HG03575 (cell line): Measurements from ENCODE around the gene CWC27.

Experiments
- ATAC-seq: cut with Tn5 transposase; IDR thresholded peaks from one replicate; pipeline ENCODE4 v1.9.1; 2021; ENCODE audit not compliant: unreplicated experiment, insufficient number of reproducible peaks, low FRiP score; ENCODE audit errors: extremely low read depth

Gene CWC27

DNA sequence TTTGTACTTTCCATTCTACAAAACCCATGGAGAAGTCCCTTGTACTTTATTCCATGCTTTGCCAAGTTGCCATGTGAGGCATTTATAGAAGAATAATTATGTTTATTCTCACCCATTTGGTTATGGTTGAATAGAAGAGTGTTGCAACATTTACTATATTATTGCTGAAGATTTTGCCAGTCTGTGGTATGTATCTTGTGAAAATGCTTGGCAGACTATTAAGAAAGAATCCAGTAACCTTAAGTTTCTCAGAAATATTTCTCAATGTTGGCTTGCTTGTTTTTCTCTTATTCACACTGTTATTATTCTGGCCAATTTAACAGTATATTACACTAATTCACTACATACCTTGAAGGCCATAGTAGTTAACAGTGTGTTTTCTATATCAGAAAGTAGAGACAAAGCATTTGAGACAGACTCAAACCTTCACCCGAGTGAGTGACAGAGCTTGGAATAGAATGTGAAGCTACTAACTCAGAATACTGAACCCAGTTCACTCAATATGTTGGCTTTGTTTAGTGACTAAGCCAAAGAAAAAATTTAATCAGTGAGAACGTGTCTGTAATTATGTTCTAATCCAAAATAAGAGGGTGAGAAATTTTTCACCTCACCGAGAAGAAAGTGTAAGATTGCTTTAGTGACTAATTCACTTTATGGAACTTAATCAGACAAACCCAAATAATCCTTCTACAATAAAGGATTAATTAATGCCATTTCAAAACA, 184.4 kb downstream of the CWC27 start:
- no peak for ATAC-seq

DNA sequence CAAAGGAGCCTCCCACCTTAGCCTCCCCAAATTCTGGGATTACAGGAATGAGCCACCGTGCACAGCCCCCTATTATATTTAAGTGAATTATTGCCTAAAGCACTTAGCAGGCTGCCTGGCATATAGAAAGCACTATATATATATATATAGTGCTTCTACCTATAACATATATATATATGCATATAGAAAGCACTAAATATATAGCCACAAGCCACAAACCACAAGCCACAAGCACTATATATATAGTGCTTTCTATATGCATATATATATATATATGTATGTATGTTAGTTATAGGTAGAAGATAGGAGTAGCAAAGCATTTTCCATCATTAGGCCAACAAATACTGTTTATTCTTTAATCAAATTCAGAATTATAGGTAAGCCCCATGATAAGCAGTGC, 185.8 kb downstream of the CWC27 start:
- no peak for ATAC-seq

DNA sequence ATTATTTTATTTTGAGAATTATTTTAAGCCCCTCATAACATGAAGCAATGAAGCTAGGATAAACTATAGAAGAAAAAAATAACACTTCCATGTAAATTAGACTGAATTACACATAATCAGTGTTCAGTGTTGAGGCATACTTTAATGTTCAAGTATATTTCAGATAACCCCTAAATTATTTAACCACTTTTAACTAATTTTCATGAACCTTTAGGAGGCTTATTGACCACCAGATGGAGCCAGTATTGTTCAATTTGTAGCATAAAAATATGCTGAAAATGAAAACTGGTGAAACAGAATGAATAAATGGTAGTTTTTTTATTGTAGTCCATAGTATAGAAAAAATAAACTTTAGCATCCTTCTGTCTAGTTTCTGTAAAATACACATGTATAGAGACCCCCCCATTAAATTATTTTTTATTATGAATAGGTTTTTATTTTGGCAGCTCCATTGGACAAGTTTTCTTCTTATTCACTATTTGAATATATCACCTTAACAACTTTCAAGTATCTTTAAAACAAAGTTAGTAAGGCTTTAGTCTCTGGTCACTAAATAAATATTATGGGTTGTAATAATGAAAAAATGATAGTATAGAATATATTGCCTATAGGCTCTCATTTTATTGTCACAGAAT, 190.1 kb downstream of the CWC27 start:
- no peak for ATAC-seq

DNA sequence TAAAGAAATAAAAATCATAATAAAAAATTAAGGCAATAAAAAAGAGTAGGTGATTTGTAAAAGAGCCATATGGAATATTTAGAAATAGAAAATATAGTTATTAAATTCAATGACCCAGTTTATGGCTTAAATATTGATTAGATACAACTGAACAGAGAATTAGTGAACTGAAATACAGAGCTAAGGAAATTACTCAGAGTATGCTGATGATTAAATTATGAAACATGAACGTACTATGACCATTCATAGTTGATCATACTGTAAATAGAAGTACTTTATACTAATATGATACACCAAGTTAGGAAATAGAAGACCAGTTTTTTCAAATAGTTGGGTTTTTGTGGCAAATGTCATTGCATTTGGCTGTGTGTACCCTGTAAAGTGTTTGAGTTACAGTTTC, 194.5 kb downstream of the CWC27 start:
- no peak for ATAC-seq

DNA sequence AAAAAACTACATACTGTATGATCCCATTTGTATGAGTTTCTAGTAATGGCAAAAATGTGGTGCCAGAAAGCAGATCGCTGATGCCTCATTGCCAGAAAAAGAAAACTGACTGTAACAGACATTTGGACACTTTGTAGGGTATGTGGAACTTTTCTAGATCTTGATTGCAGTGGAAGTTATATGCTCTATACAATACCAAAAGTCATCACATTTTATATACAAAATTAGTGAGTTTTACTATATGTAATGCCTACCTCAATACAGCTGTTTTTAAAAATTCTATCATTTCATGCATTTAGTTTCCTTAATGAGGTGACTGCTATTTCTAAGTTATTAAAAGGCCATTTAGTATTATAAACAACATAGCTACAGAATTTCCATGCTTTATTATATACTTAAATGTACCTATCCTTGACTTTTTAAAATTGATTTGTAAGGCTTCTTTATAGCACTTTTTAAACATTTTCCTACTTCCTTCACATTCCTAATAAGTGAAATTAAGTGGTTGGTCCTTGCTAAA, 199.9 kb downstream of the CWC27 start:
- ATAC-seq: no peak

DNA sequence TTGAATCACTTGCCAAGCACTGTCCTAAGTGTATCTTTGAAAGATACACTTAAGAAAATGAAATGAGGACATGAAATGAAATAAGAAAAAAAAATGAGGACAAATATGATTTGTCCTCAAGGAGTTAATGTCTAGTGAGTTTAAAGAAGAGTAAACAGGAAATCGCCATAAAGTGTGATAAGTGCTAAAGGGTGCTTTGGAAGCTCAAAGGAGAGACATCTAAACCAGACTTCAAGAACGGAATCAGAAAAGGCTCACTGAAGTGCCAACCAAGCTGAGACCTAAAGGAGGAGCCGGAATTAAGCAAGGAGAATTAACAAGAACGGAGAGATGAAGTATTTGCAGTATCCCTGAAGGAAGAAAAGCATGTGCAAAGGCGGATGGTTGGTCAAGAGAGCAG, 200.8 kb downstream of the CWC27 start:
- no peak for ATAC-seq

DNA sequence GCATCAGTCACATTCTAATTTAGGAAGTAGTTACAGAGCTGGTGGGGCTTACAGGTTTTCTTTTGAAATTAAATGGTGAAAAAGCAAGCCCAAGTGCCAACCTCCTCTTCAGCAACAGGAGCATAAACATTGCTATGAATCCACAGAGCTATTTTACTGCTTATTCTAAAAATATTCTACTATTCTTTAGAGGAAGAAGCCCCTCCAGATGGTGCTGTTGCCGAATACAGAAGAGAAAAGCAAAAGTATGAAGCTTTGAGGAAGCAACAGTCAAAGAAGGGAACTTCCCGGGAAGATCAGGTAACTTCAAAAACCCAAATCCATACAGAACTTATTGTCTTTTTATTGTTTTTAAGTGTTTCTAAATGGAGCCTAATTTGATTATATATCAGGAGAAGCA, 202.8 kb downstream of the CWC27 start:
- no peak for ATAC-seq

DNA sequence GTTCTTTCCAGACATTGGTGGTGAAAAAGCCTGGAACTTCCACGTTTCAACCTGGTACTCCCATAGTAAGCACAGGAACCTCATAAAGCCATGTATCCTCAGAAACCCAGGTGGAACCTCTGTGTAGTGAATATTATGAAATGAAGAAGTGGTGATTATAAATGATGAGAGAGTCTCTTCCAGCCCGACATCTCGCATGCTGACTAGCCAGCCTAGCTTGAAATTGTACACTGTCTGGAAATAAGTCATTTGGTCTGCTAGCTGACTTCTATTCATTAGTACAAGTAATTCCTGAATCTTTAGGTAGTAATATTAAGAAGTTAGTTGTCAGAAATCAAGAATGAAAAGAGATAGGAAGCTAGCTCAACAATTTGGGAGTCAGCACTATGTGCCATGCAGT, 203.3 kb downstream of the CWC27 start:
- no peak for ATAC-seq

DNA sequence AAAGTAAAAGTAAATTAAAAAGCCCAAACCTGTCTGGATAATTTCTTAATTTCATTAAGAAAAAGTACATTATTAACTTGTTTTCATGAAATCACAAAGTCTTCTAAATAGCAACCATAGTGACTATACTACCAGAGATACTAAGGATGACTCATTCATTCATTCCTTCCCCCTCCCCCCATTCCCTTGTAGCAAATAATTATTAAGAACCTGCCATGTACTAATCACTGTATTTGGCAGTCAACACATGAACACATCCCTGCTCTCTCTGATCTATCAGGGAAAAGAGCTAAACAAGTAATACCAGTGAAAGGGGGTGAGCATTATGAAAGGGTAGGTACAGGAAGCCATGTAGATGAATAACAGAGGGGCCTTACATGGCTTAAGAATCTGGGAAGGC, 203.9 kb downstream of the CWC27 start:
- no peak for ATAC-seq

DNA sequence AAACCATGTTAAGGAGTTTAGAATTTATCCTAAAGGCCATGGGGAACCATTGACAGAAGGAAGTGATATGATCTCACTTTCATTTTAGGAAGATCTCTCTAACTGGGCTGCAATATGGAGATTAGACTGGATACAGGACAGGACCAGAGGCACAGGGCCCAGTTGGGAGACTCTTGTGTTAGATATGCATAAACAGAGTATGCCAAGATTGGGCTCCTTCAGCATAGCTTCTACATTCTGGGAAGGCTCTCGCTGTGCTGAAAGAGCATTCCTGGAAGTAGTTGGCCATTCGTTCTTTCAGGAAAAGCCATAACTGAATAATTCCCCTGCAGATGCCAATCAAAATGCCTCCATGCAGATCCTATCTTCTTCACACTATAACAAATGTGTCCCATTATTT, 204.5 kb downstream of the CWC27 start:
- no peak for ATAC-seq

DNA sequence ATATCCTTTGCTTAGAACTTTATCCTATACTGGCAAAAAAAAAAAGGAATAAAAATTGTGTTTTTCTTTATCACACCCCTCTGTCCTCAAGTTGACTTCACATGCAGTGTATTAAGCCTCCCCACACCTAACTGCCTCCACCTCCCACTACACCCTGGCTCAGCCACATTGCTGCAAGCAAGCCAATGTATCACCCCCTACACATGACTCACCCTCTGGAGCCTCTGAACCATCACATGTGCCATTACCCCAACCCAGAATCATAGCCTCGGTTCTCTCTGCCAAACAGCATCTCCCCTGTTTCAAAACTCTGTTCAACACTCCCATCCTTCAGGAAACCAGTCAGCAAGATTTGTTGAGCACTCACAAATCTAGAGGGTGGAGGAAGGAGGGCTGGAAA, 209.0 kb downstream of the CWC27 start:
- no peak for ATAC-seq

DNA sequence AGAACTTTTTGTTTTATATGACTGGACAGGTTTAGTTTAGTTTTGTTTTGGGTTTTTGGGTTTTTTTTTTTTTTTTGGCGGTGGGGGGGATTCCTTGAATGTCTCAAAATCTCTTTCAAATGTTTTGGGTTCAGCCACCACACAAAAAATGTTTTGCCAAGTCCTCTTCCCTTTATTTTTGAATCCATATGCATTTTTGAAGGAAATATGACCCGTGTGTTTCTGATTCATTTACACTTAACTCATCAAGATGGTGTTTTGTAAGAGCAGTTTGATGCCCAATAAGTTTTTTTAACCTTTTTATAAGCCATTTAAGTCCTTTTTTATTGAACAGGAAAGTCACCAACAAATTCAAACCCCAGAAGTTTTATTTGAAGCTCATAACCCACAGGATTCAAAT, 209.8 kb downstream of the CWC27 start:
- ATAC-seq: no peak

DNA sequence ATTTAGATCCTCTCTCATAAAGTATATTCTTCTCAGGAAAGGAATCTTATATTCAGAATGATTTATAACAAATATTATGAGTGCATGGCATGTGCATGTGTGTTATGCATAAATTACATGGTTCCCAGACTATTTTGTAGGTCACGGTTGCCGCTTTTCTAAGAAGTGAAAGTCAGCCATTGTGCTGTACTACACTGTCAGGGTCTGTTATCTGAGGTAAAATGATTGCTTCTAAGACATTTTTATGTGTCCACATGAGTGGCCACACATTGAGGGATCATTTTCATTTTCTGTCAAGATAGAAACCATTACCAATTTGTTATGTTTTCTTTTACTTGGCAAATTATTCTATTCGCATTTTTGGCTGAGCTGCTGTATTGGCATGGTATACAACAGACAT, 210.8 kb downstream of the CWC27 start:
- no peak for ATAC-seq

DNA sequence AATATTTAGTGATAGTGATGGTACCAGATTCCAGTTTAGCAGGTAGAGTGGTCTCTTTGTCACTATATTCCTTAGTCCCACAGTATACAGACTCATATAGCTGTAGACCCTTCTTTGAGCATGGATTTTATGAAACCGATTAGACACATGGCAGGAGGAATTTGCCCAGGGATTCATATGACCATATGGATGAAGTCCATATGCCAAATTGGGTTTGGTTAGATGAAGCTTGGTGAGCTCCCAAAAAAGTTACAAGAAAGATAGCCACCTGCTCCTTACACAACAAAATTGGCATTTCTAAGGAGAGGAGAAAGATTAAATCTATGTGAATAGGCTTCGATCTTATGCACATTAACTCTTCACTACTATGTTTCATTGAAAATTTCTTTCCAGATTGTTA, 211.4 kb downstream of the CWC27 start:
- no peak for ATAC-seq

DNA sequence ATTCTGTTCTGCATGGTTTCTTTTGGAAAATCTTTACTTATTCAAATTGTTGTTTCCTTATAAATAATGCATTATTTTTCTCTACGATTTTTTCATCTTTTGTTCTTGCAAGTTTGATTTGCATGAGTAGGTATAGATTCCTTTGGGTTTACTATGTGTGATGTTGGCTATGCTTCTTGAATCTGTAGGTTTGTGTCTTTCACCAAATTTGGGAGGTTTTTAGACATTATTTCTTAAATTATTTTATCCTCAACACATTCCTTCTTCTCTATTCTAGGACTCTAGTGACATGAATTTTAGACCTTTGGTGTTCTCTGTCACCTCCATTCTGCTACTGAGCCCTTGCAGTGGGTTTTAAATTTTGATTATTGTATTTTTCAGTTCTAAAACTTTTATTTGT, 219.0 kb downstream of the CWC27 start:
- no peak for ATAC-seq

DNA sequence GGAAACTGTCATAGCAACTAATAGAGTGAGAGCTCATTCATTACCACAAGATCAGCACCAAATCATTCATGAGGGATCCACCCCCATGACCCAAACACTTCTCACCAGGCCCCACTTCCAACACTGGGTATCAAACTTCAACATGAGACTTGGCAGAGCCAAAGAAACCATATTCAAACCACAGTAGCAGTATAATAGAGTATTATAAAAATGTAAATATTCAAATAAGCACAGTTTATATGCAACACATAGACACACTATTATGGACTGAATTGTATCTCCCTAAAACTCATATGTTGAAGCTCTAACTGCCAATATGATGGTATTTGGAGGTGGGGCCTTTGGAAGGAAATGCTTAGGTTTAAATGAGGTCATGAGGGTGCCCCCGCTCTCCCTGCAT, 240.5 kb downstream of the CWC27 start:
- ATAC-seq: no peak

DNA sequence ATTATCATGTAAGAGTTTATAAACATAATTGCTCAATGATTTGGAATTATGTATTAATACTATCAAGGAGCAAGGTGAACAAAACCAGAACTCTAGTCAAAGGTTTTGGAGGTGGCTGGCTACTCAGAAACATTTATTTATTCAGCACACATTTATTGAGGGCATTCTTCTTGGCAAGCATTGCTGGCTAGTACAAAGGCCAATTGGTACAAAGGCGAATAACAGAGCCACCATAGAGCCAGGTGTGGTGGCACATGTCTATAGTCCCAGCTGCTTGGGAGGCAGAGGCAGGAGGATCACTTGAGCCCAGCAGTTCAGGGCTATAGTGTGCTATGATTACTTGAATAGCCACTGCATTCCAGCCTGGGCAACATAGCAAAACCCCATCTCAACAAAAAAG, 242.1 kb downstream of the CWC27 start:
- no peak for ATAC-seq

DNA sequence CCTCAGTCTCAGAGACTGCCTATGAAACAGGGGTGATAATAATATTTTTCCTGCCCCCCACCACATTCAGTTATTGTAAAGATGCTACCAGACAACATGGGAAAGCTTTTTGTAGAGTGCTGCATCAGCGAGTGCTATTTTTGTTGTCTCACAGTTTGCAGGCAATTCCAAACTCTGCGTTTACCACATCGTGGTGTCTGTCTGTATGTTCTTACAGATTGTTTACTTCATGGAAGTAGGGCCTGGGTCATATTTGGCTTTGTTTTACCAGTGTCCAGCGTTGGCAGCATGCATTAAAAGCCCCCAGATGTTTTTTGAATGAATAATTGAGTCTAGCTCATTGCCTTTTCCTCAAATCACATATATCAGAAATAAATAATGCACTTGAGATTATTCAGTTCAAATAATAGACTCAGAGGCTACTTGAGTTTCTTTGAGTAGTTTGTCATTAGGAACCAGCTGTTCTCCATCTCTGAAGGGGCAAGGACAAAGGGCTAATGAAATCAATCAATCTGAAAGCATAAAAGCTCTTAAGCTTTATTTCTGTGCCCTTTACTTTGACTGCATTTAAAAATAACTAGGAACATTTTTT, 243.7 kb downstream of the CWC27 start:
- ATAC-seq: no peak

DNA sequence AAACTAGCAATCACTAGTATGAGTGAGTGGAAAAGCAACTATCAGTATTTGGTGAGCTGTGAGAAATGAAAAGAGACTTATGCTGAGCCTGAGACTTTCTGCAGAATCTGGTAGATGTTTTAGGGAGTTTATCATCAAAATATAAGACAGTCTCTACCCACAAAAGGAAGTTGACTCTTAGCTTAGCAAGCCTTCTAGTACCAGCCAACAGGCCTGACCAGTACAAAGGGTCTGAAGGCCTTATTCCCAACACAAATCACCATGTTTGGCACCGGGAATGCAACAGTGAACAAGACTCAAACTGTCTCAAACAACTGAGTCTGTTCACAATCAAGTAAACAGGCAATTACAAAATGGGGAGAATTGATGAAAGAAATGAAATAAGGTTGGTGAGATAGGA, 244.4 kb downstream of the CWC27 start:
- no peak for ATAC-seq

DNA sequence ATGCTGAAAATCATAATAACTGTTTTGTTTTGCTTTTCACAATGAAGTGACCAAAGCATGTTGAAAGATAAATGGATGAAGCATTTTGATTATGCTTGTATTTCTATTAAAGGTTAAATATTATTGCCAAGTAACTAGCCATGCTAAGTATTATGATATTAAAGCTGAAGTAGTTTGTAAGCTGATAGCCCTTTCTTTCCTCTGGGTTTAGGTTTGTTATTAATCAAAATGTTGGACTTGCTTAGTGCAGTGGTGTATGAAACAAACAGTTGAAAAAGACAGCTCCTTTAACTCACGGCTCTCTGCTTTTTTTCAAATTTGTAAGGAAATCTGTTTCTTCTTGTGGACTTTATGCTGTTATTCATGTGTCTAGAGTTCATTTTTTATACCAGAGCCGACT, 246.0 kb downstream of the CWC27 start:
- no peak for ATAC-seq
